OCI-LY1 (cell line): ENCODE measurements around the gene L1CAM.

Source experiments
- H2AFZ ChIP-seq: fragments of 200-600 bp; sonication (generic), shearing (Covaris generic); 2 replicates; pipeline ENCODE4 v1.6.0; 2014; ENCODE audit warnings: antibody characterized with exemption, mild to moderate bottlenecking, low read length
- H3F3A ChIP-seq: fragments of 200-600 bp; sonication (generic), shearing (Covaris generic); 2 replicates; pipeline ENCODE4 v1.6.0; 2014; ENCODE audit warnings: mild to moderate bottlenecking, antibody characterized with exemption, low read length, moderate library complexity; ENCODE audit not compliant: insufficient read depth
- H3K27ac ChIP-seq: fragments of 200-600 bp; sonication (generic); 2 replicates; pipeline ENCODE4 v1.5.1; 2014; ENCODE audit warnings: low read length, mixed run types, mild to moderate bottlenecking, low read depth; ENCODE audit not compliant: poor library complexity, severe bottlenecking
- H3K27me3 ChIP-seq: fragments of 200-600 bp; sonication (generic); 2 replicates; pipeline ENCODE4 v1.6.0; 2014; ENCODE audit warnings: antibody characterized with exemption, mild to moderate bottlenecking, low read length, moderate library complexity; ENCODE audit not compliant: insufficient read depth
- H3K36me3 ChIP-seq: fragments of 200-600 bp; sonication (generic); 2 replicates; pipeline ENCODE4 v1.6.1; 2014; ENCODE audit warnings: mild to moderate bottlenecking, antibody characterized with exemption, low read length, moderate library complexity, mixed read lengths; ENCODE audit not compliant: insufficient read depth
- H3K4me1 ChIP-seq: fragments of 200-600 bp; sonication (generic); 2 replicates; pipeline ENCODE4 v1.5.1; 2014; ENCODE audit warnings: mild to moderate bottlenecking, low read length, moderate library complexity; ENCODE audit not compliant: insufficient read depth, severe bottlenecking
- H3K4me2 ChIP-seq: fragments of 200-600 bp; sonication (generic), shearing (Covaris generic); 2 replicates; pipeline ENCODE4 v1.6.1; 2014; ENCODE audit warnings: low read length
- H3K4me3 ChIP-seq: fragments of 200-600 bp; sonication (generic); 2 replicates; pipeline ENCODE4 v1.5.1; 2014; ENCODE audit warnings: low read length, low read depth, mild to moderate bottlenecking, mixed read lengths; ENCODE audit not compliant: poor library complexity, severe bottlenecking
- H3K79me2 ChIP-seq: fragments of 200-600 bp; shearing (Covaris generic); 2 replicates; pipeline ENCODE4 v1.6.1; 2016; ENCODE audit warnings: mixed run types, low read length, mixed read lengths; ENCODE audit not compliant: insufficient read depth
- H3K9ac ChIP-seq: fragments of 200-600 bp; sonication (generic), shearing (Covaris generic); 2 replicates; pipeline ENCODE4 v1.6.1; 2014; ENCODE audit warnings: mild to moderate bottlenecking, low read length, mixed read lengths
- H3K9me2 ChIP-seq: fragments of 200-600 bp; sonication (generic), shearing (Covaris generic); 2 replicates; pipeline ENCODE4 v1.6.1; 2014; ENCODE audit warnings: low read depth, mild to moderate bottlenecking, low read length, mixed read lengths
- H3K9me3 ChIP-seq: fragments of 200-600 bp; shearing (Covaris generic); 2 replicates; pipeline ENCODE4 v1.6.1; 2014; ENCODE audit warnings: low read length, mixed read lengths
- H4K20me1 ChIP-seq: fragments of 200-600 bp; sonication (generic), shearing (Covaris generic); 2 replicates; pipeline ENCODE4 v1.6.0; 2016; ENCODE audit warnings: mild to moderate bottlenecking, low read length; ENCODE audit not compliant: insufficient read depth
- CTCF ChIP-seq: fragments of 200-600 bp; sonication (generic), shearing (Covaris generic); IDR thresholded peaks from 2 replicates; pipeline ENCODE4 v1.5.1; 2017; ENCODE audit warnings: mild to moderate bottlenecking, antibody characterized with exemption, low read length, moderate library complexity, mixed read lengths
- EZH2 ChIP-seq: fragments of 200-600 bp; sonication (generic), shearing (Covaris generic); IDR thresholded peaks from 2 replicates; pipeline ENCODE4 v1.8.0; 2017; ENCODE audit warnings: borderline replicate concordance, mixed run types, mild to moderate bottlenecking, antibody characterized with exemption, low read length, moderate library complexity, mixed read lengths

The L1CAM gene

DNA sequence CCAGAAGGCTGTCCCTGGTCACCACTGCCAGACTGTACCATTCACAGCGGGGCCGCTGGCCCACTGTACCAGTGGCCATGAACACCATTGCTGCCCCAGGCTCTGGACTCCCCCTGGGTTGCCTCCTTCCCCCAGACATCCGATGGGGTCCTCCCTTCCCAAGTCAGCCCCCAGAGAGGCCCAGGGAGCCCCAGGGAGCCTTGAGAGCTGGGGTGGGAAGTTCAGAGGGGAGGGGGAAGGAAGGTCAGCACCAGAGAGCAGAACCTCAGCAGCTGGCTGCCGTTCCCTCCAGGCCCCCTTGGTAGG, 40.5 kb upstream of the L1CAM start:
- H3K36me3 ChIP-seq = peaks cover 23% of the 10 kb centered on the region; the same call in 1 of the 2 replicates
- H4K20me1 ChIP-seq = no peaks in the 10 kb centered on the region
- peak overlapping the region; percentile 100 for H3K27ac ChIP-seq
- no peaks in the 10 kb centered on the region for H3K9me2 ChIP-seq
- peak overlapping the region; percentile 95 for H3K4me2 ChIP-seq
- no peaks in the 10 kb centered on the region for H3F3A ChIP-seq
- peak overlapping the region; percentile 97 for H3K9ac ChIP-seq
- no peaks in the 10 kb centered on the region for H3K9me3 ChIP-seq
- H3K4me1 ChIP-seq = peaks cover 59% of the 10 kb centered on the region
- TF ChIP-seq EZH2 = no peak
- TF ChIP-seq CTCF = no peak
- H3K27me3 ChIP-seq = no peaks in the 10 kb centered on the region
- no peak overlapping the region for H2AFZ ChIP-seq
- H3K79me2 ChIP-seq = no peaks in the 10 kb centered on the region
- H3K4me3 ChIP-seq = peak overlapping the region; percentile 95

DNA sequence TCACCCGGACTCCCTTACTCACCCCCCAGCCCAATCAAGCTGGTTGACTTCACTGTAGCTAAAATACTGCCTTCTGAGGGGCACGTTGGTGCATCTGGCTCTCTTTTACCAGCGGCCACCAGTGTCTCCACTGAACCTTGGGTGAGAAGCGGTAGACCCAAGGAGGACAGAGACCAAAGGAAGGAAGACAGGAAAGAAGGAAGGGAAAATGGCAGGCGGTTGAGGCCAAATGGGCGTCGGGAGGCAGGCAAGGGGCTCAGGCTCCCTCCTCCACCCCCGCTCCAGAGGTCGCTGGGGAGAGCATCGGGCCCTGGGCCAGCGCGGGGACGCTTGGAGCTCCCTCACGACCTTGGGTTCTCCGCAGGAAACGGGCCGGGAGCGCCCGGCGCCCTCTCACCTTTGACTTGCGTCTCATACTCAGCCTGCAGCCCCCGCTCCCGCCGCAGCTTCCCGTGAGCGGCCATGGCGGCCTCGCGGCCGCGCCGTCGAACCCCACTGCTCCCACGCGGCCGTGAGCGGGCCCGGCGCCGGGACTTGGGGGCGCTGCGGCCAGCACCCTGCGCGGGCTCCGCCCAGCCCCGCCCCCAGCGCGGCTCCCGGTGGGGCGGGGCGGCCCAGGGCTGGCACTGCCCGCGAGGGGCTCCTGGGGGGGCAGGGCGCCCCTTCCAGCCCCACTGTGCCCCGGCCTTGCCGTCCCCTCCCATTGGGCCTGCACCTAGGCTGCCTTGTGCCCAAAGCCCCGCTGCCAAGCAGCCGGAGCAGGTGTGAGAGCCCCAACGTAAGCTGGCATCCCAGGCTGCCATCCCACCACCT, 40.0 kb upstream of the L1CAM start, which contains the start of gene ARHGAP4:
Gene ARHGAP4, minus strand, starts transcription at position 526 of the 813 bp plus-strand sequence. Its CDS starts 62 bp downstream, at position 464.
- no peaks in the 10 kb centered on the region for H4K20me1 ChIP-seq
- no peaks in the 10 kb centered on the region for H3K9me3 ChIP-seq
- peak within 1 kb of the TSS; percentile 97 for H3K9ac ChIP-seq
- H3F3A ChIP-seq = no peaks in the 10 kb centered on the region
- H3K27me3 ChIP-seq = no peaks in the 10 kb centered on the region
- H3K4me2 ChIP-seq = peak within 1 kb of the TSS; percentile 95
- H3K4me3 ChIP-seq = peak within 1 kb of the TSS; percentile 95
- H3K27ac ChIP-seq = peak within 1 kb of the TSS; percentile 100
- H3K36me3 ChIP-seq = peaks cover 23% of the 10 kb centered on the region; the same call in 1 of the 2 replicates
- TF ChIP-seq CTCF = no peak
- no peak for TF ChIP-seq EZH2
- no peak within 1 kb of the TSS for H2AFZ ChIP-seq
- H3K9me2 ChIP-seq = no peaks in the 10 kb centered on the region
- peaks cover 59% of the 10 kb centered on the region for H3K4me1 ChIP-seq
- no peaks in the 10 kb centered on the region for H3K79me2 ChIP-seq

DNA sequence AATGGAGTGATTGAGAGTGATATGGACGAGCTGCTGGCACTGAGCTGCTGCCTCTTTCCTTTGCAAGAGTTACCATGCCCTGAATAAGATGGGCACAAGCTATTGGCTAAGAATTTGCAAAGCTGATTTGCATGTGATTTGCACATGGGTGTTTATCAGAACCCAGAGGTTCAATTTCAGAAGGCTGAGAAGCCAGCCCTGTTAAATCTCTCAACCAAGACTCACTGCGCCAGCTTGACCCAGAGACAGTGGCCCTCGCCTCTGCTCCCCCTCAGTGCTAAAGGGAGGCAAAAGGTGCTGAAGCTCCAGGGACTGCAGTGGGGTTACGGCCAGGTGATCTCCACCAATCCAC, 39.4 kb upstream of the L1CAM start:
- no peaks in the 10 kb centered on the region for H3K79me2 ChIP-seq
- H4K20me1 ChIP-seq = no peaks in the 10 kb centered on the region
- TF ChIP-seq CTCF (no peak), EZH2 (no peak)
- peaks cover 24% of the 10 kb centered on the region; the same call in 1 of the 2 replicates for H3K36me3 ChIP-seq
- peak overlapping the region; percentile 95 for H3K4me3 ChIP-seq
- no peak overlapping the region for H2AFZ ChIP-seq
- H3K9me3 ChIP-seq = no peaks in the 10 kb centered on the region
- no peaks in the 10 kb centered on the region for H3K27me3 ChIP-seq
- H3K9ac ChIP-seq = peak overlapping the region; percentile 97
- no peaks in the 10 kb centered on the region for H3F3A ChIP-seq
- peak overlapping the region; percentile 100 for H3K27ac ChIP-seq
- H3K4me1 ChIP-seq = peaks cover 59% of the 10 kb centered on the region
- H3K9me2 ChIP-seq = no peaks in the 10 kb centered on the region
- H3K4me2 ChIP-seq = peak overlapping the region; percentile 95
